Erythroblast (primary cell): ENCODE measurements around the gene GZMM.

Source experiments
- GATA1 ChIP-seq: IDR thresholded peaks from 2 replicates; pipeline ENCODE4 v1.6.1; 2011; ENCODE audit warnings: low read depth, mild to moderate bottlenecking, control low read depth, low read length, moderate library complexity
- POLR2A ChIP-seq: IDR thresholded peaks from 2 replicates; pipeline ENCODE4 v1.6.1; 2011; ENCODE audit warnings: mild to moderate bottlenecking, low read length

DNA sequence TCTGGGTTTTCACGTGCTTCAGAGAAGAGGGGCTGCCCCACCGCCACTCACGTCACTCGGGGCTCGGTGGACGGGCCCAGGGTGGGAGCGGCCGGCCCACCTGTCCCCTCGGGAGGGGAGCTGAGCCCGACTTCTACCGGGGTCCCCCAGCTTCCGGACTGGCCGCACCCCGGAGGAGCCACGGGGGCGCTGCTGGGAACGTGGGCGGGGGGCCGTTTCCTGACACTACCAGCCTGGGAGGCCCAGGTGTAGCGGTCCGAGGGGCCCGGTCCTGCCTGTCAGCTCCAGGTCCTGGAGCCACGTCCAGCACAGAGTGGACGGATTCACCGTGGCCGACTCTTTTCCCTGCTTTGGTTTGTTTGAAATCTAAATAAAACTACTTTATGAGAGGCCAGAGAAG is 2.2 kb upstream of the GZMM start:
- TF ChIP-seq POLR2A, result no peak
- no peak for TF ChIP-seq GATA1
